Upper lobe of right lung (tissue), 1 donor: Measurements from ENCODE around the gene EPB41L4B. TPM values are rescaled to one million over a fixed set of nuclear protein-coding genes. Genes with fewer than 3 reads are reported as not detected.

ENCODE experiments used
- ATAC-seq: fragments of 200-7000 bp; cut with Tn5 transposase; one replicate; pipeline ENCODE4 v1.9.1; 2020; ENCODE audit warnings: mild to moderate bottlenecking, moderate library complexity
- DNase-seq: peaks from one replicate; pipeline ENCODE4 v3.0.0-alpha.2; 2020
- H3K27ac ChIP-seq: fragments of 200-600 bp; one replicate; pipeline ENCODE4 v1.8.0; 2022
- H3K27me3 ChIP-seq: fragments of 200-600 bp; one replicate; pipeline ENCODE4 v1.8.0; 2022; ENCODE audit warnings: mild to moderate bottlenecking
- H3K36me3 ChIP-seq: fragments of 200-600 bp; one replicate; pipeline ENCODE4 v1.8.0; 2022
- H3K4me1 ChIP-seq: fragments of 200-600 bp; one replicate; pipeline ENCODE4 v1.8.0; 2022
- H3K4me3 ChIP-seq: fragments of 200-600 bp; one replicate; pipeline ENCODE4 v1.8.0; 2022; ENCODE audit warnings: mild to moderate bottlenecking
- H3K9me3 ChIP-seq: fragments of 200-600 bp; one replicate; pipeline ENCODE4 v1.8.0; 2022
- intact Hi-C: fragments of 100-400 bp; cut with DNase I; formaldehyde crosslinking; loops from one replicate; pipeline ENCODE4 v1.11.0; 2022
- total RNA-seq: library from RNA; stranded (reverse); fragmentation: NEBNext Ultra II Directional; extraction: Animal tissue kit (Norgen Biotek cat#: 25700); gene quantifications from one replicate; pipeline ENCODE4 v1.2.1, GENCODE V29; 2021
- TF ChIP-seq, protein P1 (sequence below): fragments of 200-600 bp; IDR thresholded peaks from one replicate; pipeline ENCODE4 v1.8.0; 2022; ENCODE audit warnings: antibody characterized with exemption
- donor health status: DM: no; HTN: yes; CAD: no; lungs with severe emphysema.

EPB41L4B gene
- total RNA-seq, 1 donor from 2014 or later: 10.1 TPM

GRCh38 chr9:109304347-109304746 lies 16.5 kb downstream of the EPB41L4B start:
- intact Hi-C loops: no loop called here
- ATAC-seq: no peak
- no peaks in the 10 kb centered on the region for H3K9me3 ChIP-seq

DNA sequence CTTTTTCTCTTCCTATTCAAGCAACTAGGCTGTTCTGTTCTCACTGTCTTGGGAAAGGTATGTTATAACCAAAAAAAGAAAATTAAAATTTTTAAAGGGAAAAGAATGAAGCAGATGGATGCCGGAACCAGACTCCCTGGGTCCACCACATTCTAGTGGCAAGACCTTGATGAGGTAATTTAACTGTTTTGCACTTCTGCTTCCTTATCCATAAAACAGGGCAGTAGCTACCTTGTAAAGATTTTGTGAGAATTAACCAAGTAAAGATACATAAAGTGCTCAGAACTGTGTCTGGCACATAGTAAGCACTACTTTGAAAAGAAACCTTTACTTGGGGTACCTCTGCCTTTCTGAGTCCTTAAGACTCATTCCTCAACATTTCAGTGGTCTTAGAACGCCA lies 17.0 kb downstream of the EPB41L4B start:
- H3K27me3 ChIP-seq: no peaks in the 10 kb centered on the region
- no peaks in the 10 kb centered on the region for H3K4me1 ChIP-seq
- TF ChIP-seq, protein P1, sequence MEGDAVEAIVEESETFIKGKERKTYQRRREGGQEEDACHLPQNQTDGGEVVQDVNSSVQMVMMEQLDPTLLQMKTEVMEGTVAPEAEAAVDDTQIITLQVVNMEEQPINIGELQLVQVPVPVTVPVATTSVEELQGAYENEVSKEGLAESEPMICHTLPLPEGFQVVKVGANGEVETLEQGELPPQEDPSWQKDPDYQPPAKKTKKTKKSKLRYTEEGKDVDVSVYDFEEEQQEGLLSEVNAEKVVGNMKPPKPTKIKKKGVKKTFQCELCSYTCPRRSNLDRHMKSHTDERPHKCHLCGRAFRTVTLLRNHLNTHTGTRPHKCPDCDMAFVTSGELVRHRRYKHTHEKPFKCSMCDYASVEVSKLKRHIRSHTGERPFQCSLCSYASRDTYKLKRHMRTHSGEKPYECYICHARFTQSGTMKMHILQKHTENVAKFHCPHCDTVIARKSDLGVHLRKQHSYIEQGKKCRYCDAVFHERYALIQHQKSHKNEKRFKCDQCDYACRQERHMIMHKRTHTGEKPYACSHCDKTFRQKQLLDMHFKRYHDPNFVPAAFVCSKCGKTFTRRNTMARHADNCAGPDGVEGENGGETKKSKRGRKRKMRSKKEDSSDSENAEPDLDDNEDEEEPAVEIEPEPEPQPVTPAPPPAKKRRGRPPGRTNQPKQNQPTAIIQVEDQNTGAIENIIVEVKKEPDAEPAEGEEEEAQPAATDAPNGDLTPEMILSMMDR: no peak
- no peak overlapping the region for H3K27ac ChIP-seq
- intact Hi-C loops: no loop called here
- no peaks in the 10 kb centered on the region for H3K9me3 ChIP-seq
- ATAC-seq (no peak), DNase-seq (no peak)
- no peak overlapping the region for H3K4me3 ChIP-seq
- H3K36me3 ChIP-seq: no peaks in the 10 kb centered on the region

More at GRCh38 chr9:109304347-109304746, 16.5 kb downstream of the EPB41L4B start:
- H3K4me3 ChIP-seq: no peak overlapping the region
- H3K4me1 ChIP-seq: no peaks in the 10 kb centered on the region
- no peaks in the 10 kb centered on the region for H3K36me3 ChIP-seq
- no peaks in the 10 kb centered on the region for H3K27me3 ChIP-seq
- TF ChIP-seq, protein P1: no peak
- H3K27ac ChIP-seq: no peak overlapping the region
- DNase-seq: no peak

DNA sequence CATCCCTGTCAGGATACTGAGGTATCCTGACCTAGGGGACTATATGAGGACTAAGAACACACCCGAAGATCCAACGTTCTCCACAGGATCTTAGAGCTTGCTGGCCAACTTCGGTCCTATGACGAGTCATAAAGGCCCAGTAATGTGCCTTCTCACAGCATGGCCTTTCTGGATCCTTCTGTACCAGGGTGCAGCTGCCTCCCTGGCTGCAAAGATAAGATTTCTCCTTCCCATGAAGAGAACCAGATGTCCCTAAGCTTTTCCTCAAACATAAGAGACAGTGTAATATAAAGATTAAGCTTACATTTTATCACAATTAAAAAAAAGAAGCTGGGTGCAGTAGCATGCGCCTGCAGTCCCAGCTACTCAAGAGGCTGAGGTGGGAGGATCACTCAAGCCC lies 18.3 kb downstream of the EPB41L4B start:
- intact Hi-C loops: no loop called here
- TF ChIP-seq, protein P1: no peak
- no peak overlapping the region for H3K4me3 ChIP-seq
- no peaks in the 10 kb centered on the region for H3K4me1 ChIP-seq
- DNase-seq (no peak), ATAC-seq (no peak)
- no peaks in the 10 kb centered on the region for H3K36me3 ChIP-seq
- H3K9me3 ChIP-seq: no peaks in the 10 kb centered on the region
- H3K27me3 ChIP-seq: no peaks in the 10 kb centered on the region
- H3K27ac ChIP-seq: no peak overlapping the region

GRCh38 chr9:109301012-109301411 lies 19.8 kb downstream of the EPB41L4B start:
- no peak overlapping the region for H3K4me3 ChIP-seq
- H3K27ac ChIP-seq: no peak overlapping the region
- no peaks in the 10 kb centered on the region for H3K27me3 ChIP-seq
- no peaks in the 10 kb centered on the region for H3K9me3 ChIP-seq
- DNase-seq: no peak
- TF ChIP-seq, protein P1: no peak
- intact Hi-C loops: no loop called here
- no peaks in the 10 kb centered on the region for H3K36me3 ChIP-seq
- H3K4me1 ChIP-seq: no peaks in the 10 kb centered on the region
- no peak for ATAC-seq

DNA sequence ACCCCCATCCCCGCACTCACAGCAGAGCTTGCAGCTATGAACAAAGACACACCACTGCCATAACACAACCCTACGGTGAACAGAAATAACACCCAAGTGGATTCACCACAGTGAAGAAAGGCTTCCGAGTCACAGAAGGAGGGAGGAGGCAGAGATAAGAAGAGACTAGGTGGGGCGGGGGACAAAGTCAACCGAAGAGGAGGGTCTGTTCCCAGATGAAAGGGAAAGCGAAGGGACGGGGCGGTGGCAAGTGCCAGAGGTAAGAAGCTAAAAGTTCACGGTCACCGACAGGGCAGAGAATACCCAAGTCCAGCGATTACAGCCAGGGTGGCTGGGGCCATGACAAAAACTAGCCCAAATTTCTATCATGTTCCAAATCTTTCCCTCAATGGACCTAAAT lies 21.0 kb downstream of the EPB41L4B start:
- Histone ChIP-seq H3K36me3 (no peaks in the 10 kb centered on the region), H3K9me3 (no peaks in the 10 kb centered on the region), H3K27ac (no peak overlapping the region), H3K4me1 (no peaks in the 10 kb centered on the region), H3K4me3 (no peak overlapping the region), H3K27me3 (no peaks in the 10 kb centered on the region)
- TF ChIP-seq, protein P1: no peak
- intact Hi-C loops: no loop called here
- DNase-seq (no peak), ATAC-seq (no peak)

DNA sequence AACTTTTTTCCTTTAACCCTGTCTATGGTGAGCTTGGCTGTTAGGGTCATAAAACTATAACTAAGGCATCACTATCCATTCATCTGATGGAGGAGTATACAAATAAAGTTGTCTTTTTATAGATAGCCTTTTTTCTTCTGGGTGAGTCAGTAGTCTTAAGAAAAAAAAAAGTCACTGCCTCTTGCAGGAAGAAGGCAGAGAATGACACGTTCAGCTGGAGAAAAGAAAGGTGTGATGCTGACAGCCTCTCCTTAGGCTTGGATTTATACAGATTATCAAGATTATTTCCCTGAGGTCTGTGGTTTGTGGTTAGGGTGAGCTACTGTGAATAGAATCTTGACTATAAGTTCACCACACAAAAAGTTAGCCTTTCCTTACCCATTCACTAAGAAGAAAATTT lies 23.0 kb downstream of the EPB41L4B start:
- no peak for DNase-seq
- H3K9me3 ChIP-seq: no peaks in the 10 kb centered on the region
- ATAC-seq: no peak

More for the DNA sequence above, 23.0 kb downstream of the EPB41L4B start:
- intact Hi-C loops: no loop called here
- no peak overlapping the region for H3K4me3 ChIP-seq
- H3K4me1 ChIP-seq: no peaks in the 10 kb centered on the region
- no peaks in the 10 kb centered on the region for H3K36me3 ChIP-seq
- H3K27ac ChIP-seq: no peak overlapping the region
- TF ChIP-seq, protein P1: no peak
- no peaks in the 10 kb centered on the region for H3K27me3 ChIP-seq
